ENCODE data around the gene SORBS2.

GRCh38 chr4:185662030-185662778 lies 149.8 kb downstream of the SORBS2 start:
- no peak for TF ChIP-seq CTCF (IDR thresholded peaks at IDR 0.05; ENCODE audit: poor library complexity, severe bottlenecking)
- TF ChIP-seq EZH2 (IDR thresholded peaks at IDR 0.05; ENCODE audit: borderline replicate concordance, insufficient read depth, low read length, poor library complexity, severe bottlenecking) = no peak
- TF ChIP-seq TAF1 (IDR thresholded peaks at IDR 0.05; ENCODE audit: low read depth) = no peak
- no peak for TF ChIP-seq EP300 (conservative IDR thresholded peaks at IDR 0.05; ENCODE audit: poor library complexity, severe bottlenecking)
- TF ChIP-seq REST (IDR thresholded peaks at IDR 0.05; ENCODE audit: borderline replicate concordance) = no peak
- no peak for TF ChIP-seq SMC3 (conservative IDR thresholded peaks at IDR 0.05; ENCODE audit: poor library complexity)
- no peak for TF ChIP-seq POLR2AphosphoS5 (IDR thresholded peaks at IDR 0.05)
- no peak for TF ChIP-seq RAD21 (conservative IDR thresholded peaks at IDR 0.05)
